GM18520 (cell line): ENCODE data around the gene USP43.
"Not testable (repeated sequence)": the region's sequence is repeated elsewhere in the genome, so short reads cannot be mapped to it uniquely, and the experiment has no call there.

Experiments used
- ATAC-seq: cut with Tn5 transposase; IDR thresholded peaks from one replicate; pipeline ENCODE4 v1.9.1; 2021; ENCODE audit not compliant: unreplicated experiment

USP43 gene

GRCh38 chr17:9644910-9645751 is at the start of gene USP43:
Gene USP43, plus strand, starts transcription at chr17:9645517. Its CDS starts 116 bp downstream, at chr17:9645633.
- ATAC-seq: no peak

- not testable (repeated sequence) for ATAC-seq
Measured at GRCh38 chr17:9597638-9598037, 47.7 kb upstream of the USP43 start.

- ATAC-seq: no peak
Measured at GRCh38 chr17:9598661-9599060, 46.7 kb upstream of the USP43 start.

- not testable (repeated sequence) for ATAC-seq
Measured at GRCh38 chr17:9604583-9604982, 40.7 kb upstream of the USP43 start.

- ATAC-seq: no peak
Measured at GRCh38 chr17:9606453-9606852, 38.9 kb upstream of the USP43 start.

GRCh38 chr17:9607058-9607457 is 38.3 kb upstream of the USP43 start:
- not testable (repeated sequence) for ATAC-seq

GRCh38 chr17:9611557-9611956 is 33.8 kb upstream of the USP43 start:
- ATAC-seq: no peak

GRCh38 chr17:9612006-9612405 is 33.3 kb upstream of the USP43 start:
- no peak for ATAC-seq

- ATAC-seq: no peak
Measured at GRCh38 chr17:9615486-9615885, 29.8 kb upstream of the USP43 start.

- ATAC-seq: no peak
Measured at GRCh38 chr17:9622961-9623360, 22.4 kb upstream of the USP43 start.

- ATAC-seq: no peak
Measured at GRCh38 chr17:9628509-9628908, 16.8 kb upstream of the USP43 start.

- no peak for ATAC-seq
Measured at GRCh38 chr17:9632741-9633140, 12.6 kb upstream of the USP43 start.

GRCh38 chr17:9635340-9635739 is 10.0 kb upstream of the USP43 start:
- ATAC-seq: no peak

GRCh38 chr17:9636501-9636900 is 8.8 kb upstream of the USP43 start:
- ATAC-seq: no peak

GRCh38 chr17:9640388-9640787 is 4.9 kb upstream of the USP43 start:
- ATAC-seq: not testable (repeated sequence)

- ATAC-seq: no peak
Measured at GRCh38 chr17:9643611-9644010, 1.7 kb upstream of the USP43 start.

- no peak for ATAC-seq
Measured at GRCh38 chr17:9645851-9646545, 681 bp downstream of the USP43 start.

- no peak for ATAC-seq
Measured at GRCh38 chr17:9646546-9646885, 1.2 kb downstream of the USP43 start.

- ATAC-seq: no peak
Measured at GRCh38 chr17:9647014-9647413, 1.7 kb downstream of the USP43 start.

GRCh38 chr17:9648521-9649110 is 3.3 kb downstream of the USP43 start:
- ATAC-seq: no peak

- no peak for ATAC-seq
Measured at GRCh38 chr17:9658593-9659211, 13.4 kb downstream of the USP43 start.

- no peak for ATAC-seq
Measured at GRCh38 chr17:9661027-9661426, 15.7 kb downstream of the USP43 start.
